ENCODE results near the gene MFN1. TPM values are rescaled to one million over a fixed set of nuclear protein-coding genes. Genes with fewer than 3 reads are reported as not detected.

MFN1 gene
- total RNA-seq, 1 donor from 2014 or later = 53.1 TPM

GRCh38 chr3:179333084-179333483, 14.4 kb upstream of the MFN1 start:
- no peak for FAIRE-seq
- H3K36me3 Mint-ChIP-seq (ENCODE audit: low read depth, unreplicated experiment) = peaks cover 27% of the 10 kb centered on the region
- Histone ChIP-seq H3K27me3 (ENCODE audit: insufficient read depth, low read length) (no peaks in the 10 kb centered on the region), H4K20me1 (ENCODE audit: insufficient read depth, low read length) (peaks cover 15% of the 10 kb centered on the region), H3K9me3 (ENCODE audit: insufficient read depth, low read depth, low read length) (no peaks in the 10 kb centered on the region), H3K27ac (ENCODE audit: low read depth, low read length) (no peak overlapping the region), H3K9ac (ENCODE audit: low read length) (no peak overlapping the region), H3K36me3 (ENCODE audit: insufficient read depth, low read length) (peaks cover 40% of the 10 kb centered on the region), H3K4me3 (ENCODE audit: insufficient read depth, low read depth, low read length) (no peak overlapping the region), H3K4me1 (ENCODE audit: insufficient read depth, low read length) (no peaks in the 10 kb centered on the region), H3K4me2 (ENCODE audit: low read length) (no peak overlapping the region), H2AFZ (ENCODE audit: low read depth, low read length) (no peak overlapping the region), H3K79me2 (ENCODE audit: insufficient read depth, low read length) (peaks cover 34% of the 10 kb centered on the region)
- TF ChIP-seq CTCF (IDR thresholded peaks at IDR 0.05; ENCODE audit: insufficient read depth, low read depth, low read length) = no peak
- TF ChIP-seq EZH2 (IDR thresholded peaks at IDR 0.05; ENCODE audit: insufficient read depth, low read length) = no peak
- H3K4me3 Mint-ChIP-seq (ENCODE audit: unreplicated experiment) = no peak overlapping the region
- no peaks in the 10 kb centered on the region for H3K27me3 Mint-ChIP-seq (ENCODE audit: low read depth, unreplicated experiment)
- no peaks in the 10 kb centered on the region for H3K4me1 Mint-ChIP-seq (ENCODE audit: low read depth, unreplicated experiment)
- H3K9me3 Mint-ChIP-seq (ENCODE audit: unreplicated experiment) = no peaks in the 10 kb centered on the region
- no peak for DNase-seq (ENCODE audit: low read depth)
- no peak overlapping the region for H3K27ac Mint-ChIP-seq (ENCODE audit: unreplicated experiment)

GRCh38 chr3:179336345-179336929, 11.1 kb upstream of the MFN1 start:
- Mint-ChIP-seq H3K36me3 (ENCODE audit: low read depth, unreplicated experiment) (peaks cover 21% of the 10 kb centered on the region), H3K27ac (ENCODE audit: unreplicated experiment) (no peak overlapping the region), H3K27me3 (ENCODE audit: low read depth, unreplicated experiment) (no peaks in the 10 kb centered on the region), H3K4me1 (ENCODE audit: low read depth, unreplicated experiment) (no peaks in the 10 kb centered on the region), H3K9me3 (ENCODE audit: unreplicated experiment) (no peaks in the 10 kb centered on the region), H3K4me3 (ENCODE audit: unreplicated experiment) (no peak overlapping the region)
- no peaks in the 10 kb centered on the region for H3K4me1 ChIP-seq (ENCODE audit: insufficient read depth, low read length)
- H3K4me3 ChIP-seq (ENCODE audit: insufficient read depth, low read depth, low read length) = no peak overlapping the region
- TF ChIP-seq EZH2 (IDR thresholded peaks at IDR 0.05; ENCODE audit: insufficient read depth, low read length) (no peak), CTCF (IDR thresholded peaks at IDR 0.05; ENCODE audit: insufficient read depth, low read depth, low read length) (no peak)
- no peak overlapping the region for H3K27ac ChIP-seq (ENCODE audit: low read depth, low read length)
- no peaks in the 10 kb centered on the region for H3K9me3 ChIP-seq (ENCODE audit: insufficient read depth, low read depth, low read length)
- H3K36me3 ChIP-seq (ENCODE audit: insufficient read depth, low read length) = peaks cover 25% of the 10 kb centered on the region
- FAIRE-seq (peak; percentile 41), DNase-seq (ENCODE audit: low read depth) (peak; percentile 38)
- no peaks in the 10 kb centered on the region for H3K27me3 ChIP-seq (ENCODE audit: insufficient read depth, low read length)
- no peak overlapping the region for H2AFZ ChIP-seq (ENCODE audit: low read depth, low read length)
- H3K4me2 ChIP-seq (ENCODE audit: low read length) = no peak overlapping the region
- H4K20me1 ChIP-seq (ENCODE audit: insufficient read depth, low read length) = peaks cover 4% of the 10 kb centered on the region
- H3K9ac ChIP-seq (ENCODE audit: low read length) = no peak overlapping the region
- peaks cover 23% of the 10 kb centered on the region for H3K79me2 ChIP-seq (ENCODE audit: insufficient read depth, low read length)

- Histone ChIP-seq H3K4me3 (ENCODE audit: insufficient read depth, low read depth, low read length) (peak overlapping the region; percentile 93), H3K27me3 (ENCODE audit: insufficient read depth, low read length) (no peaks in the 10 kb centered on the region), H4K20me1 (ENCODE audit: insufficient read depth, low read length) (peaks cover 15% of the 10 kb centered on the region), H3K79me2 (ENCODE audit: insufficient read depth, low read length) (peaks cover 34% of the 10 kb centered on the region), H2AFZ (ENCODE audit: low read depth, low read length) (peak overlapping the region; percentile 95), H3K27ac (ENCODE audit: low read depth, low read length) (peak overlapping the region; percentile 65), H3K36me3 (ENCODE audit: insufficient read depth, low read length) (peaks cover 23% of the 10 kb centered on the region), H3K9ac (ENCODE audit: low read length) (peak overlapping the region; percentile 85), H3K4me1 (ENCODE audit: insufficient read depth, low read length) (peaks cover 7% of the 10 kb centered on the region), H3K4me2 (ENCODE audit: low read length) (peak overlapping the region; percentile 95), H3K9me3 (ENCODE audit: insufficient read depth, low read depth, low read length) (no peaks in the 10 kb centered on the region)
- Mint-ChIP-seq H3K27ac (ENCODE audit: unreplicated experiment) (peak overlapping the region; percentile 14), H3K9me3 (ENCODE audit: unreplicated experiment) (no peaks in the 10 kb centered on the region), H3K27me3 (ENCODE audit: low read depth, unreplicated experiment) (no peaks in the 10 kb centered on the region), H3K36me3 (ENCODE audit: low read depth, unreplicated experiment) (peaks cover 10% of the 10 kb centered on the region), H3K4me1 (ENCODE audit: low read depth, unreplicated experiment) (no peaks in the 10 kb centered on the region), H3K4me3 (ENCODE audit: unreplicated experiment) (peak overlapping the region; percentile 98)
- DNase-seq (ENCODE audit: low read depth) = no peak
- no peak for FAIRE-seq
- no peak for TF ChIP-seq CTCF (IDR thresholded peaks at IDR 0.05; ENCODE audit: insufficient read depth, low read depth, low read length)
- no peak for TF ChIP-seq EZH2 (IDR thresholded peaks at IDR 0.05; ENCODE audit: insufficient read depth, low read length)
Measured at GRCh38 chr3:179348325-179349013, 960 bp downstream of the MFN1 start.
